OCI-LY7 (cell line): ENCODE results near the gene MIER2. TPM values are rescaled to one million over a fixed set of nuclear protein-coding genes. Genes with fewer than 3 reads are reported as not detected.

Experiments used
- BruUV-seq: library from RNA; stranded (reverse); fragments of 400-500 nt; replicated peaks from 2 replicates; lab custom pipeline; 2021; lab: Mats Ljungman, UMichigan
- CTCF ChIA-PET: fragments of 300-600 bp; sonication (Branson Sonifier 250); formaldehyde crosslinking; loops from one replicate; lab custom pipeline; 2022; ENCODE audit warnings: antibody characterized with exemption; ENCODE audit not compliant: unreplicated experiment; lab: Charles Lee
- POLR2A ChIA-PET: fragments of 300-600 bp; sonication (Branson Sonifier 250); formaldehyde crosslinking; loops from one replicate; lab custom pipeline; 2022; ENCODE audit warnings: antibody characterized with exemption; lab: Charles Lee
- DNase-seq: peaks from one replicate; pipeline ENCODE4 v3.0.0-alpha.2; 2015; ENCODE audit warnings: low spot score
- H2AFZ ChIP-seq: fragments of 200-600 bp; sonication (generic), shearing (Covaris generic); 2 replicates; pipeline ENCODE4 v1.6.1; 2014; ENCODE audit warnings: mild to moderate bottlenecking, antibody characterized with exemption, low read length, moderate library complexity
- H3K27ac ChIP-seq: fragments of 200-600 bp; sonication (generic); 2 replicates; pipeline ENCODE4 v1.5.1; 2014; ENCODE audit warnings: mixed run types, low read depth, mild to moderate bottlenecking, moderate library complexity, low read length, inconsistent platforms; ENCODE audit not compliant: poor library complexity, severe bottlenecking
- H3K36me3 ChIP-seq: fragments of 200-600 bp; sonication (generic); 2 replicates; pipeline ENCODE4 v1.6.1; 2014; ENCODE audit warnings: mild to moderate bottlenecking, antibody characterized with exemption, low read length, moderate library complexity, mixed read lengths; ENCODE audit not compliant: insufficient read depth
- H3K4me1 ChIP-seq: fragments of 200-600 bp; sonication (generic); 2 replicates; pipeline ENCODE4 v1.5.1; 2014; ENCODE audit warnings: mild to moderate bottlenecking, low read length; ENCODE audit not compliant: insufficient read depth, poor library complexity, severe bottlenecking
- H3K4me2 ChIP-seq: fragments of 200-600 bp; sonication (generic); 2 replicates; pipeline ENCODE4 v1.6.1; 2014; ENCODE audit warnings: mild to moderate bottlenecking, low read length
- H3K4me3 ChIP-seq: fragments of 200-600 bp; sonication (generic); 2 replicates; pipeline ENCODE4 v1.5.1; 2014; ENCODE audit warnings: mild to moderate bottlenecking, low read depth, low read length; ENCODE audit not compliant: poor library complexity, severe bottlenecking
- H3K79me2 ChIP-seq: fragments of 200-600 bp; sonication (generic); 2 replicates; pipeline ENCODE4 v1.6.1; 2016; ENCODE audit warnings: low read depth, mild to moderate bottlenecking, low read length, moderate library complexity, mixed read lengths; ENCODE audit not compliant: insufficient read depth
- H3K9me2 ChIP-seq: fragments of 200-600 bp; sonication (generic); 2 replicates; pipeline ENCODE4 v1.6.1; 2016; ENCODE audit warnings: mild to moderate bottlenecking, low read length, mixed read lengths; ENCODE audit not compliant: insufficient read depth
- H3K9me3 ChIP-seq: fragments of 200-600 bp; sonication (generic); 2 replicates; pipeline ENCODE4 v1.6.1; 2014; ENCODE audit warnings: mild to moderate bottlenecking, mixed run types, low read length, mixed read lengths
- H4K20me1 ChIP-seq: fragments of 200-600 bp; sonication (generic); 2 replicates; pipeline ENCODE4 v1.6.1; 2014; ENCODE audit warnings: mild to moderate bottlenecking, antibody characterized with exemption, low read length, moderate library complexity, mixed read lengths; ENCODE audit not compliant: insufficient read depth
- EZH2phosphoT487 ChIP-seq: fragments of 200-600 bp; sonication (generic); IDR thresholded peaks from 2 replicates; pipeline ENCODE4 v1.6.1; 2018; ENCODE audit warnings: low read depth, borderline replicate concordance, mild to moderate bottlenecking, mixed run types, antibody characterized with exemption, low read length, moderate library complexity, mixed read lengths
- intact Hi-C: fragments of 100-400 bp; cut with micrococcal nuclease; formaldehyde crosslinking; loops from one replicate; pipeline ENCODE4 v1.10.0; 2022; ENCODE audit not compliant: unreplicated experiment
- total RNA-seq, 2 experiments: library from RNA; depleted of rRNA in 1 of 2; stranded (reverse); fragments of >200 nt in 1 of 2; shearing (Covaris generic) in 1 of 2; gene quantifications; 2 replicates each; pipeline ENCODE4 v1.2.3, GENCODE V29; 2014 to 2022
- TF ChIP-seq, protein P1 (sequence below): fragments of 200-600 bp; sonication (generic); conservative IDR thresholded peaks from 2 replicates; pipeline ENCODE4 v1.5.1; 2014; ENCODE audit warnings: mild to moderate bottlenecking, antibody characterized with exemption, low read length, moderate library complexity, mixed read lengths

The MIER2 gene
- total RNA-seq, 2 experiments from 2014 or later, result 29.1 to 30.2 TPM

DNA sequence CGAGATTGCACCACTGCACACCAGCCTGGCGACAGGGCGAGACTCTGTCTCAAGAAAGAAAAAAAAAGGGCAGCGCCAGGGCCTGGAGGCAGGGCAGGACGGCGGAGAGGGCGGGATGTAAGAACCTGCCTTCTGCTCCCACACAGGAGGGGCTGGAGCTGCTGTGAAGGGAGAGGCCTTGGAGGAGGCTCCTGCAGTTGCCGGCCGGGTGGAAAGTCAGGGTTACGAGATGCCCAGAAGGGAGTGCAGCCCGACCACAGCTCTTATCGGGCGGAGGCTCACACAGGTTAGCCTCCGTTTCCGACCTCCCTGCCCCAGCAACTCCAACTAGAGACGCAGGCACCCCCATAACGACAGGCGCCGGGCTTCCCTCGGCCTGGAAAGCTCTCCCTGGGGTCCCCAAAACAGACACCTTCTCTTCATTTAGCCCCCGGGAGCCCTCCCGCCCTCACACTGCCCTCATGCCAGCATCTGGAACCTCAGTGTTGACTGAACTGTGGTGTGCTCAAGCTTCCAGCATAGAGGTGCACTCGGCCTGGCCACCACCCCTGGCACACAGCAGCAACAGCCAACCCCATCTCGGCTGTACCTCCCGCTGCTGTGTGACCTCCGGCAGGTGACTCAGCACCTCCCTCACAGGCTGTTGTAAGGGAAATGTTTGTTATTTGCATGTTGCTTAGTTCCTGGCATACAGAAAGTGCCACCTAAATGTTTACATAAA, 54.8 kb downstream of the MIER2 start:
- Histone ChIP-seq H3K4me2 (no peak overlapping the region), H2AFZ (no peak overlapping the region), H3K36me3 (no peaks in the 10 kb centered on the region), H3K4me1 (no peaks in the 10 kb centered on the region), H3K9me2 (no peaks in the 10 kb centered on the region), H4K20me1 (no peaks in the 10 kb centered on the region), H3K27ac (no peak overlapping the region), H3K4me3 (no peak overlapping the region), H3K9me3 (no peaks in the 10 kb centered on the region), H3K79me2 (no peaks in the 10 kb centered on the region)
- TF ChIP-seq, protein P1, sequence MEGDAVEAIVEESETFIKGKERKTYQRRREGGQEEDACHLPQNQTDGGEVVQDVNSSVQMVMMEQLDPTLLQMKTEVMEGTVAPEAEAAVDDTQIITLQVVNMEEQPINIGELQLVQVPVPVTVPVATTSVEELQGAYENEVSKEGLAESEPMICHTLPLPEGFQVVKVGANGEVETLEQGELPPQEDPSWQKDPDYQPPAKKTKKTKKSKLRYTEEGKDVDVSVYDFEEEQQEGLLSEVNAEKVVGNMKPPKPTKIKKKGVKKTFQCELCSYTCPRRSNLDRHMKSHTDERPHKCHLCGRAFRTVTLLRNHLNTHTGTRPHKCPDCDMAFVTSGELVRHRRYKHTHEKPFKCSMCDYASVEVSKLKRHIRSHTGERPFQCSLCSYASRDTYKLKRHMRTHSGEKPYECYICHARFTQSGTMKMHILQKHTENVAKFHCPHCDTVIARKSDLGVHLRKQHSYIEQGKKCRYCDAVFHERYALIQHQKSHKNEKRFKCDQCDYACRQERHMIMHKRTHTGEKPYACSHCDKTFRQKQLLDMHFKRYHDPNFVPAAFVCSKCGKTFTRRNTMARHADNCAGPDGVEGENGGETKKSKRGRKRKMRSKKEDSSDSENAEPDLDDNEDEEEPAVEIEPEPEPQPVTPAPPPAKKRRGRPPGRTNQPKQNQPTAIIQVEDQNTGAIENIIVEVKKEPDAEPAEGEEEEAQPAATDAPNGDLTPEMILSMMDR, result no peak
- no peak for TF ChIP-seq EZH2phosphoT487
- BruUV-seq, result no TSS peak
- no peak for DNase-seq
- CTCF ChIA-PET, result no interaction called here
- POLR2A ChIA-PET, result no interaction called here
- intact Hi-C loops, result no loop called here

DNA sequence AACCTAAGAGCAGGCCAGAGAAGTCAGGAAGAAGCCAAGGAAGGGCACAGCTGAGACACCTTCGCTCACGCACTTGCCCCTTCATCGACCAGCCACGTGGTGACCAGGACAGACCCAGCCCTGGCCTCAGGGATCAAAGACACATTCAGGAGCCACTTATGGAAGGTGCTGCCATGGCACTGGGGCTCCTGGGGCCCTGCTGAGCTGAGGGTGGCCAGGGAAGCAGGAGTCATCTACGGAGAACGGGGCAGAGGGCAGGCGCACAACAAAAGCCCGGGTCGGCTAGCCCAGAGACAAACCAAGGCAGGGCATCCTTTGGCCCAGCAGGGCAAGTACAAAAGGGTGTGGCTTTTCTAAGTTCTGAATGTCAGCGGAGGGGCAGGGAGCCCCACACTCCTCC, 55.7 kb downstream of the MIER2 start:
- no peaks in the 10 kb centered on the region for H4K20me1 ChIP-seq
- no peak overlapping the region for H3K27ac ChIP-seq
- no peaks in the 10 kb centered on the region for H3K79me2 ChIP-seq
- H3K36me3 ChIP-seq, result no peaks in the 10 kb centered on the region
- no peak overlapping the region for H2AFZ ChIP-seq
- H3K9me3 ChIP-seq, result no peaks in the 10 kb centered on the region
- no peak overlapping the region for H3K4me2 ChIP-seq
- no peak for TF ChIP-seq EZH2phosphoT487
- TF ChIP-seq, protein P1, result no peak
- no peaks in the 10 kb centered on the region for H3K4me1 ChIP-seq
- CTCF ChIA-PET, result no interaction called here
- no peaks in the 10 kb centered on the region for H3K9me2 ChIP-seq
- BruUV-seq, result no TSS peak
- DNase-seq, result no peak
- POLR2A ChIA-PET, result no interaction called here
- H3K4me3 ChIP-seq, result no peak overlapping the region
- intact Hi-C loops, result no loop called here

DNA sequence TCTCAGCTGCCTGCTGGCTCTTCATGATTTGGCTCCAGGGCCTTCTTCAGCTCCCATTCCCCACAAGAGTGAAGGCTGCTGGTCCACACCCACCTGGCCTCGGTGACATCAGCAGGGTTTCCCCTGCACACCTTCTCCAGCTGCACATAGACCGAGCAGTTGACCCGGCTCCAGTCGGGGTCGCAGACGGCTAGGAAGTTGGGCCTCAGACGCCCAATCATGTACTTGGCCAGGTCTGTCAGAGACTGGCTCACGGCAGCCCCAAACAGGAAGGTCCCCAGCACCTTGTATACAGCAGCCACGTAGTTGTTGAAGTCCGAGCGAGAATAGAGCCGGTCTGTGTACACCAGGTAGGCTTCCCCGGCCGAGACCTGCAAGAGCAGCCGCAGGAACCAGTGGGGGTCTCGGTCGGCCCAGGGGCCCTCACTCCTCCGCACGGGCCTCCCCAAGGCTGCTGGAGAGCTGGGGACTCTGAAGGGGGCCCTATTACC, 57.2 kb downstream of the MIER2 start:
- Histone ChIP-seq H2AFZ (no peak overlapping the region), H3K36me3 (no peaks in the 10 kb centered on the region), H3K9me3 (no peaks in the 10 kb centered on the region), H3K4me2 (no peak overlapping the region), H3K27ac (no peak overlapping the region), H3K9me2 (no peaks in the 10 kb centered on the region), H4K20me1 (no peaks in the 10 kb centered on the region), H3K4me3 (no peak overlapping the region), H3K79me2 (no peaks in the 10 kb centered on the region), H3K4me1 (no peaks in the 10 kb centered on the region)
- DNase-seq, result no peak
- no TSS peak for BruUV-seq
- POLR2A ChIA-PET, result no interaction called here
- intact Hi-C loops, result no loop called here
- CTCF ChIA-PET, result no interaction called here
- no peak for TF ChIP-seq EZH2phosphoT487
- TF ChIP-seq, protein P1, result no peak
